Hindlimb muscle (tissue), 1 donor: ENCODE results near the gene REPS2. TPM values are rescaled to one million over a fixed set of nuclear protein-coding genes. Genes with fewer than 3 reads are reported as not detected.

Experiments used
- DNase-seq: peaks from one replicate; pipeline ENCODE4 v3.0.0-alpha.2; 2013
- polyA plus RNA-seq: library from polyadenylated mRNA; unstranded; fragments of 120-200 nt; gene quantifications from one replicate; pipeline ENCODE4 v1.2.1, GENCODE V29; 2013; ENCODE audit not compliant: insufficient read length

REPS2 gene
- polyA plus RNA-seq, 1 donor: 7.1 TPM

GRCh38 chrX:17036171-17036961 lies 89.9 kb downstream of the REPS2 start:
- no peak for DNase-seq

GRCh38 chrX:17038277-17038676 lies 91.8 kb downstream of the REPS2 start:
- no peak for DNase-seq

GRCh38 chrX:17038681-17039161 lies 92.3 kb downstream of the REPS2 start:
- DNase-seq: peak; percentile 75

GRCh38 chrX:17039826-17040225 lies 93.4 kb downstream of the REPS2 start:
- DNase-seq: no peak

- DNase-seq: no peak
Measured at GRCh38 chrX:17040711-17041110, 94.3 kb downstream of the REPS2 start.

GRCh38 chrX:17042037-17042436 lies 95.6 kb downstream of the REPS2 start:
- no peak for DNase-seq

- DNase-seq: no peak
Measured at GRCh38 chrX:17046478-17047097, 100.1 kb downstream of the REPS2 start.

GRCh38 chrX:17047224-17047623 lies 100.8 kb downstream of the REPS2 start:
- DNase-seq: no peak

- DNase-seq: no peak
Measured at GRCh38 chrX:17052210-17052609, 105.8 kb downstream of the REPS2 start.

GRCh38 chrX:17052793-17053192 lies 106.3 kb downstream of the REPS2 start:
- DNase-seq: no peak

GRCh38 chrX:17053502-17053901 lies 107.0 kb downstream of the REPS2 start:
- no peak for DNase-seq

GRCh38 chrX:17056868-17057608 lies 110.6 kb downstream of the REPS2 start:
- DNase-seq: no peak

- no peak for DNase-seq
Measured at GRCh38 chrX:17062065-17062464, 115.6 kb downstream of the REPS2 start.

- no peak for DNase-seq
Measured at GRCh38 chrX:17065100-17065499, 118.6 kb downstream of the REPS2 start.

GRCh38 chrX:17067534-17067933 lies 121.1 kb downstream of the REPS2 start:
- DNase-seq: no peak

GRCh38 chrX:17072301-17072700 lies 125.8 kb downstream of the REPS2 start:
- no peak for DNase-seq

GRCh38 chrX:17072721-17073230 lies 126.3 kb downstream of the REPS2 start:
- DNase-seq: no peak

GRCh38 chrX:17075004-17075403 lies 128.5 kb downstream of the REPS2 start:
- DNase-seq: no peak

- DNase-seq: no peak
Measured at GRCh38 chrX:17077361-17077760, 130.9 kb downstream of the REPS2 start.

GRCh38 chrX:17078031-17078720 lies 131.7 kb downstream of the REPS2 start:
- DNase-seq: peak; percentile 54

- no peak for DNase-seq
Measured at GRCh38 chrX:17081511-17081910, 135.1 kb downstream of the REPS2 start.

- no peak for DNase-seq
Measured at GRCh38 chrX:17081968-17082367, 135.5 kb downstream of the REPS2 start.

- no peak for DNase-seq
Measured at GRCh38 chrX:17082831-17083230, 136.4 kb downstream of the REPS2 start.
